GM10847 (cell line): Measurements from ENCODE around the gene BSDC1.

ENCODE experiments used
- POLR2A ChIP-seq: IDR thresholded peaks from 2 replicates; pipeline ENCODE4 v1.6.1; 2011; ENCODE audit not compliant: insufficient read length; ENCODE audit errors: extremely low read depth

BSDC1 gene

GRCh38 chr1:32367912-32368635 lies 26.2 kb downstream of the BSDC1 start:
- TF ChIP-seq POLR2A = no peak

- TF ChIP-seq POLR2A = no peak
These were observed 28.8 kb downstream of the BSDC1 start for GRCh38 chr1:32365445-32365844.

GRCh38 chr1:32364836-32365235 lies 29.4 kb downstream of the BSDC1 start:
- TF ChIP-seq POLR2A = no peak

GRCh38 chr1:32363713-32364112 lies 30.5 kb downstream of the BSDC1 start:
- TF ChIP-seq POLR2A = no peak

- TF ChIP-seq POLR2A = no peak
These were observed 31.5 kb downstream of the BSDC1 start, which contains the start of the genes FAM229A and TSSK3 for GRCh38 chr1:32362474-32363313. TSS of gene FAM229A (minus strand) at chr1:32362485. CDS start at chr1:32362091, 394 bp downstream. TSS of gene TSSK3 (plus strand) at chr1:32362539. CDS start at chr1:32362702, 163 bp downstream.

- TF ChIP-seq POLR2A = no peak
These were observed 32.4 kb downstream of the BSDC1 start for GRCh38 chr1:32361674-32362473.

- no peak for TF ChIP-seq POLR2A
These were observed 33.0 kb downstream of the BSDC1 start for GRCh38 chr1:32361308-32361673.

GRCh38 chr1:32358435-32358834 lies 35.8 kb downstream of the BSDC1 start:
- no peak for TF ChIP-seq POLR2A

GRCh38 chr1:32357614-32358013 lies 36.6 kb downstream of the BSDC1 start:
- TF ChIP-seq POLR2A = no peak

- TF ChIP-seq POLR2A = no peak
These were observed 37.8 kb downstream of the BSDC1 start for GRCh38 chr1:32356478-32356877.

GRCh38 chr1:32353886-32354570 lies 40.2 kb downstream of the BSDC1 start:
- no peak for TF ChIP-seq POLR2A

- no peak for TF ChIP-seq POLR2A
These were observed 40.8 kb downstream of the BSDC1 start for GRCh38 chr1:32353431-32353830.

- TF ChIP-seq POLR2A = no peak
These were observed 41.3 kb downstream of the BSDC1 start for GRCh38 chr1:32352831-32353383.

GRCh38 chr1:32352239-32352745 lies 41.9 kb downstream of the BSDC1 start:
- TF ChIP-seq POLR2A = no peak

- peak; percentile 66 for TF ChIP-seq POLR2A
These were observed 42.6 kb downstream of the BSDC1 start for GRCh38 chr1:32351399-32352238.
